ENCODE results near the gene COL23A1. TPM values are rescaled to one million over a fixed set of nuclear protein-coding genes. Genes with fewer than 3 reads are reported as not detected.

Gene COL23A1
- polyA plus RNA-seq, 1 donor (not counting 4 experiments of a cell fraction or from before 2014, with no cell fraction given), result not detected

- Histone ChIP-seq H3K9me3 (ENCODE audit: control insufficient read depth, low read depth, low read length) (no peaks in the 10 kb centered on the region), H3K79me2 (ENCODE audit: control insufficient read depth, insufficient read depth, low read length) (no peaks in the 10 kb centered on the region), H3K27ac (ENCODE audit: control insufficient read depth, insufficient read depth, low read length) (no peak overlapping the region), H3K9me1 (ENCODE audit: control insufficient read depth, extremely low read depth, insufficient read depth, low read length) (no peaks in the 10 kb centered on the region), H3K9ac (ENCODE audit: control insufficient read depth, extremely low read depth, insufficient read depth, low read length) (no peak overlapping the region), H3K4me2 (ENCODE audit: control insufficient read depth, extremely low read depth, insufficient read depth, low read depth, low read length) (no peak overlapping the region), H2AFZ (ENCODE audit: control insufficient read depth, low read length) (no peak overlapping the region), H3K36me3 (ENCODE audit: control insufficient read depth in 2 of 2, extremely low read depth in 1 of 2, insufficient read depth in 2 of 2, low read length in 2 of 2) (no peaks in the 10 kb centered on the region), H3K27me3 (ENCODE audit: control insufficient read depth, extremely low read depth, insufficient read depth, low read length) (no peaks in the 10 kb centered on the region), H3K4me3 (ENCODE audit: control insufficient read depth in 2 of 3, extremely low read depth in 1 of 3, insufficient read depth in 2 of 3, low read depth in 1 of 3, low read length in 3 of 3) (no peak overlapping the region), H4K20me1 (ENCODE audit: control insufficient read depth, extremely low read depth, insufficient read depth, low read length) (no peaks in the 10 kb centered on the region), H3K4me1 (ENCODE audit: control insufficient read depth, extremely low read depth, insufficient read depth, low read length) (no peaks in the 10 kb centered on the region)
- no peak for TF ChIP-seq EZH2 (IDR thresholded peaks at IDR 0.05; ENCODE audit: low read length)
- TF ChIP-seq, protein P1, sequence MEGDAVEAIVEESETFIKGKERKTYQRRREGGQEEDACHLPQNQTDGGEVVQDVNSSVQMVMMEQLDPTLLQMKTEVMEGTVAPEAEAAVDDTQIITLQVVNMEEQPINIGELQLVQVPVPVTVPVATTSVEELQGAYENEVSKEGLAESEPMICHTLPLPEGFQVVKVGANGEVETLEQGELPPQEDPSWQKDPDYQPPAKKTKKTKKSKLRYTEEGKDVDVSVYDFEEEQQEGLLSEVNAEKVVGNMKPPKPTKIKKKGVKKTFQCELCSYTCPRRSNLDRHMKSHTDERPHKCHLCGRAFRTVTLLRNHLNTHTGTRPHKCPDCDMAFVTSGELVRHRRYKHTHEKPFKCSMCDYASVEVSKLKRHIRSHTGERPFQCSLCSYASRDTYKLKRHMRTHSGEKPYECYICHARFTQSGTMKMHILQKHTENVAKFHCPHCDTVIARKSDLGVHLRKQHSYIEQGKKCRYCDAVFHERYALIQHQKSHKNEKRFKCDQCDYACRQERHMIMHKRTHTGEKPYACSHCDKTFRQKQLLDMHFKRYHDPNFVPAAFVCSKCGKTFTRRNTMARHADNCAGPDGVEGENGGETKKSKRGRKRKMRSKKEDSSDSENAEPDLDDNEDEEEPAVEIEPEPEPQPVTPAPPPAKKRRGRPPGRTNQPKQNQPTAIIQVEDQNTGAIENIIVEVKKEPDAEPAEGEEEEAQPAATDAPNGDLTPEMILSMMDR (optimal IDR thresholded peaks at IDR 0.05 in 1 of 3, IDR thresholded peaks at IDR 0.05 in 1 of 3, conservative IDR thresholded peaks at IDR 0.05 in 1 of 3; ENCODE audit: extremely low read depth in 1 of 3, insufficient read depth in 2 of 3, low read length in 3 of 3), result no peak
- FAIRE-seq (no peak), DNase-seq (ENCODE audit: low read depth, low spot score) (no peak)
- dilution Hi-C loops (cut with MboI; ENCODE audit: extremely low pct_ligation_motif_present, low sequenced_read_pairs), result no loop called here
Measured at GRCh38 chr5:178564811-178565550, 25.2 kb downstream of the COL23A1 start.

DNA sequence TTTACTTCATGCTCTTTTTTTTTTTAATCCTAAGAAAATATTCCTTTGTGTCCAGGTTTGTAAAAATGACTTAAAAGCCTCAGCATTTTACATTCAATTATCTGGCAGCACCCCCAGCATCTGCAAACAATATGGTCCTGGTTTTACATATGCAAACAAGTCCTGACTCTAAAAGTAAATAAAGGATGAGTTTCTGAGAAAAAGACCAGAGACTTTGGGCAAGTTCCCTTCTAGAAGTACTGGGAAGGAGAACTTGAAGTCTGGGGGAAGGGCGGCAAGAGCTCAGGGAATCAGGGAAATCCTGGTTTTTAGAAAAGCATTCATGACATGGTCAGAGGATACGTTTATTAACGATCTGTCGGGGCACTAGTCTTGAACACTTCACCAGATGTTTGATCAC, 25.8 kb downstream of the COL23A1 start:
- Histone ChIP-seq H3K4me1 (ENCODE audit: control insufficient read depth, extremely low read depth, insufficient read depth, low read length) (no peaks in the 10 kb centered on the region), H3K27ac (ENCODE audit: control insufficient read depth, insufficient read depth, low read length) (no peak overlapping the region), H3K9me3 (ENCODE audit: control insufficient read depth, low read depth, low read length) (no peaks in the 10 kb centered on the region), H3K27me3 (ENCODE audit: control insufficient read depth, extremely low read depth, insufficient read depth, low read length) (no peaks in the 10 kb centered on the region), H2AFZ (ENCODE audit: control insufficient read depth, low read length) (no peak overlapping the region), H3K9me1 (ENCODE audit: control insufficient read depth, extremely low read depth, insufficient read depth, low read length) (no peaks in the 10 kb centered on the region), H3K9ac (ENCODE audit: control insufficient read depth, extremely low read depth, insufficient read depth, low read length) (no peak overlapping the region), H3K4me2 (ENCODE audit: control insufficient read depth, extremely low read depth, insufficient read depth, low read depth, low read length) (no peak overlapping the region), H3K36me3 (ENCODE audit: control insufficient read depth in 2 of 2, extremely low read depth in 1 of 2, insufficient read depth in 2 of 2, low read length in 2 of 2) (no peaks in the 10 kb centered on the region), H3K79me2 (ENCODE audit: control insufficient read depth, insufficient read depth, low read length) (no peaks in the 10 kb centered on the region), H3K4me3 (ENCODE audit: control insufficient read depth in 2 of 3, extremely low read depth in 1 of 3, insufficient read depth in 2 of 3, low read depth in 1 of 3, low read length in 3 of 3) (no peak overlapping the region), H4K20me1 (ENCODE audit: control insufficient read depth, extremely low read depth, insufficient read depth, low read length) (no peaks in the 10 kb centered on the region)
- DNase-seq (ENCODE audit: low read depth, low spot score) (no peak), FAIRE-seq (no peak)
- no peak for TF ChIP-seq EZH2 (IDR thresholded peaks at IDR 0.05; ENCODE audit: low read length)
- TF ChIP-seq, protein P1 (optimal IDR thresholded peaks at IDR 0.05 in 1 of 3, IDR thresholded peaks at IDR 0.05 in 1 of 3, conservative IDR thresholded peaks at IDR 0.05 in 1 of 3; ENCODE audit: extremely low read depth in 1 of 3, insufficient read depth in 2 of 3, low read length in 3 of 3), result no peak
- dilution Hi-C loops (cut with MboI; ENCODE audit: extremely low pct_ligation_motif_present, low sequenced_read_pairs), result no loop called here
